Thyroid gland (tissue), 4 donors: ENCODE data around the gene SERINC3. TPM values are rescaled to one million over a fixed set of nuclear protein-coding genes. Genes with fewer than 3 reads are reported as not detected.
A peak's percentile ranks its signal among the peaks of the same experiment; 100 is the strongest.

Source experiments
- DNase-seq, 2 donors: peaks; one replicate each; pipeline ENCODE4 v3.0.0-alpha.2; 2019
- H3K27ac ChIP-seq, 3 donors: fragments of 200-600 bp; sonication (generic); 1 replicate in 2 of 3; 2 replicates in 1 of 3; pipeline ENCODE4 v1.5.1; 2016 to 2019; ENCODE audit warnings: mild to moderate bottlenecking in 1 of 3, moderate library complexity in 1 of 3
- H3K27me3 ChIP-seq: fragments of 200-600 bp; sonication (generic); one replicate; pipeline ENCODE4 v1.5.1; 2019
- H3K36me3 ChIP-seq, 2 donors: fragments of 200-600 bp; sonication (generic); one replicate each; pipeline ENCODE4 v1.5.1; 2016 to 2019
- H3K4me1 ChIP-seq, 2 donors: fragments of 200-600 bp; sonication (generic); one replicate each; pipeline ENCODE4 v1.5.1; 2017 to 2019
- H3K4me3 ChIP-seq, 3 donors: fragments of 200-600 bp; sonication (generic); replicated peaks in 1 of 3; 1 replicate in 2 of 3; 2 replicates in 1 of 3; pipeline ENCODE4 v1.5.1; 2016; ENCODE audit warnings: mild to moderate bottlenecking in 1 of 3
- H3K9me3 ChIP-seq: fragments of 200-600 bp; sonication (generic); one replicate; pipeline ENCODE4 v1.5.1; 2017
- CTCF ChIP-seq, 6 experiments: fragments of 200-600 bp in 3 of 6; fragments of 450-650 bp in 3 of 6; sonication (generic) in 3 of 6; IDR thresholded peaks; one replicate each; pipeline ENCODE4 v1.5.1; 2016 to 2019; ENCODE audit warnings: antibody characterized with exemption in 6 of 6, mild to moderate bottlenecking in 2 of 6, inconsistent platforms in 1 of 6, moderate library complexity in 1 of 6
- POLR2A ChIP-seq, 2 donors: fragments of 450-650 bp; IDR thresholded peaks; one replicate each; pipeline ENCODE4 v1.6.1; 2017; ENCODE audit warnings: antibody characterized with exemption in 2 of 2, mild to moderate bottlenecking in 2 of 2, moderate library complexity in 1 of 2
- WGBS, 2 donors: methylation state at CpG; one replicate each; pipeline ENCODE4 v1.1.5; 2017; 5-methylcytosine and 5-hydroxymethylcytosine counted together
- intact Hi-C: fragments of 100-400 bp; cut with DNase I; formaldehyde crosslinking; loops from one replicate; pipeline ENCODE4 v1.15.1; 2023
- total RNA-seq, 4 donors: library from RNA; depleted of rRNA; stranded (reverse); fragments of >200 nt; gene quantifications; one replicate each; pipeline ENCODE4 v1.2.3, GENCODE V29; 2016

SERINC3 gene
- total RNA-seq, 4 donors from 2014 or later: 113 to 140 (median 137) TPM

DNA sequence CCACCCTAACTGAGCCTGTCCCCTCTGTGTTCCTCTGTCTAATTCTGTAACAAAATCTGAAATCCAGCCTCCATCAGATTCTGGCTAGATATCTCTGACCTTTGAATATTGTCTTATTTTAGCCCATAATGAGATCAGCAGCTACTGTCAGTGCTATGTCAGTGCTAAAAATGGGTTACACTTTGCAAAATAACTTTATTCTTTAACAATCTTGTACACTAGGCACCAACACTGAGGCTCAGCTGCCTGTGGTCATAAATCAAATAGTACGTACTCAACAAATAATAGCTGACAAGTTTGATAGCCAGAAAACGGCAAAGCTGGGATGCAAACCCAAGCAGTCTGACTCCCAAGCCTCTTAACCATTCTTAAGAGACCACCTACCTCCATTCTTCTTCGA lies 24.1 kb downstream of the SERINC3 start:
- no peaks in the 10 kb centered on the region for H3K9me3 ChIP-seq
- H3K27ac ChIP-seq: peak overlapping the region in 1 of 3 donors; percentile 66
- H3K4me3 ChIP-seq: no peak overlapping the region
- 90 to 92% methylated on average over 3 of the region's 3 CpGs for WGBS, 2 donors
- H3K4me1 ChIP-seq: peaks cover 20 to 49% of the 10 kb centered on the region in 2 donors
- TF ChIP-seq POLR2A (IDR thresholded peaks at IDR 0.05) (no peak), CTCF (IDR thresholded peaks at IDR 0.05) (no peak)
- peaks cover 29 to 41% of the 10 kb centered on the region in 2 donors for H3K36me3 ChIP-seq
- H3K27me3 ChIP-seq: no peaks in the 10 kb centered on the region
- intact Hi-C loops: no loop called here
- no peak for DNase-seq

DNA sequence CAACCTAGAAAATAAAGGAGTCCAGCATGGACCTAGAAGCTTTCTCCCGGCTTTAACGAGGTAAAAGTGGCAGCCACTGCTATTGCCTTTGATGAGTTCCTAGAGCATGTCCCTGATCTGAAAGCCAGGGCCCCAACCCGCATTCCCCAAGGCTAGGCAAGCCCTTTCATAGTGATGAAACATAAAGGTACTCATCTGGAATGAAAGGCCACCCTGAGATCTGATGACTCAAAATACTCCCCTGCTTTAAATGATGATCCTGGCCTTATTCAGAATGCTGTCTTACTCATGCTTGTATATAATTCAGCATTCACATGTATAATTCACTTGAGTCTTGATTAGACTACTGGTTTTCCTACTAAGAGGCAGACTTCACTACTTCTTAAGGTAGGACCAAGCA lies 24.9 kb downstream of the SERINC3 start:
- no peaks in the 10 kb centered on the region for H3K9me3 ChIP-seq
- H3K4me1 ChIP-seq: peaks cover 20 to 55% of the 10 kb centered on the region in 2 donors
- no peak for DNase-seq
- H3K27ac ChIP-seq: peak overlapping the region; percentile 72 to 96 (median 88)
- 75 to 81% methylated on average over 3 of the region's 3 CpGs for WGBS, 2 donors
- intact Hi-C loops: no loop called here
- H3K27me3 ChIP-seq: no peaks in the 10 kb centered on the region
- no peak overlapping the region for H3K4me3 ChIP-seq
- TF ChIP-seq POLR2A (IDR thresholded peaks at IDR 0.05): no peak
- no peak for TF ChIP-seq CTCF (IDR thresholded peaks at IDR 0.05)
- peaks cover 29 to 36% of the 10 kb centered on the region in 2 donors for H3K36me3 ChIP-seq

GRCh38 chr20:44495802-44496481 lies 25.9 kb downstream of the SERINC3 start:
- no peak for DNase-seq
- peaks cover 24 to 26% of the 10 kb centered on the region in 2 donors for H3K36me3 ChIP-seq
- no peaks in the 10 kb centered on the region for H3K9me3 ChIP-seq
- TF ChIP-seq POLR2A (IDR thresholded peaks at IDR 0.05): no peak
- peaks cover 30 to 63% of the 10 kb centered on the region in 2 donors for H3K4me1 ChIP-seq
- WGBS, 2 donors: 87 to 90% methylated on average over 3 of the region's 3 CpGs
- intact Hi-C loops: no loop called here
- peak overlapping the region; percentile 72 to 96 (median 88) for H3K27ac ChIP-seq
- no peaks in the 10 kb centered on the region for H3K27me3 ChIP-seq
- H3K4me3 ChIP-seq: no peak overlapping the region

DNA sequence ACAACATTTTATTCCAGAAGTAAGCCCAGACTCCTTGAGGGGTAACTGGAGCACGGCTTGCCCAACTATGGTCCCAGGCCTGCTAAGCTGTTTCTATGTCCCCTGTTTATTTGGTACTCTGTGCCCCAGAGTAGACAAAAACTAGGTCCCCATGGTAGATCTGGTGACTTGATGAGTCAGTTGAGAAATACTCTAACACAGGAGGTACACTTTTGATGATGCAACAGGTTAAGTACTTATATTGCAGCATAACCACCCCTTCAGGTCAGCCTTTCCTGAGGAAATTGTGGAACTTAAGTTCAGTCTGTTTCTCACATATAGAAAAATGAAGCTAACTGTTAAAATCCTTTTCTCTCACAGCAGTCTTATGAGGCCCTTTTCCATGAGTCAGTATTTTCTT lies 26.6 kb downstream of the SERINC3 start:
- intact Hi-C loops: no loop called here
- peak overlapping the region; percentile 72 to 96 (median 88) for H3K27ac ChIP-seq
- H3K4me1 ChIP-seq: peaks cover 32 to 60% of the 10 kb centered on the region in 2 donors
- H3K9me3 ChIP-seq: no peaks in the 10 kb centered on the region
- H3K4me3 ChIP-seq: no peak overlapping the region
- peaks cover 17 to 20% of the 10 kb centered on the region in 2 donors for H3K36me3 ChIP-seq
- DNase-seq: peak; percentile 75 to 79
- WGBS, 2 donors: 35 to 50% methylated on average over 1 of the region's 1 CpG
- TF ChIP-seq CTCF (IDR thresholded peaks at IDR 0.05) (no peak), POLR2A (IDR thresholded peaks at IDR 0.05) (no peak)
- no peaks in the 10 kb centered on the region for H3K27me3 ChIP-seq

DNA sequence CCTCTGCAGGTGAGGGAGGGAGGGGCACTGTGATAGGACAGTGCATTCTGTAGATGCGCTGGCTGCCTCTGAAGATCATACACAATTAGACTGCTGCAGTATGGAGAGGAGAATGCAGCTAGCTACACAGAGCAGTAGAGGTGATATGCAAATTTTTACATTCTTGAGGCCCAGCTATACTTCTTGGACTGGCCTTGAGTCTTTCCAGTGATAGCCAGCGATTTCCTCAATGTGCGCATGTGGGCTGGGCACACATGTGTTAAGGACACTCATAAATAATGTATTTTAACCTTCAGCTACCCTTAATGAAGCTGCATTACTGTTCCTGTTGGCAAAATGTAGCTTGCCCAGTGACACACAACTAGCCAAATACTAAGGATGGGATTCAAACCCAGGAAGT lies 27.2 kb downstream of the SERINC3 start:
- no peak for DNase-seq
- Histone ChIP-seq H3K27me3 (no peaks in the 10 kb centered on the region), H3K36me3 (peaks cover 12 to 21% of the 10 kb centered on the region in 2 donors), H3K4me3 (no peak overlapping the region), H3K27ac (peak overlapping the region; percentile 67 to 96 (median 88)), H3K4me1 (peaks cover 32 to 56% of the 10 kb centered on the region in 2 donors), H3K9me3 (no peaks in the 10 kb centered on the region)
- no peak for TF ChIP-seq CTCF (IDR thresholded peaks at IDR 0.05)
- TF ChIP-seq POLR2A (IDR thresholded peaks at IDR 0.05): no peak
- WGBS, 2 donors: 76 to 82% methylated on average over 3 of the region's 3 CpGs
- intact Hi-C loops: no loop called here
